Measurements from ENCODE around the gene VPS54.
"Not testable (repeated sequence)": the region's sequence is repeated elsewhere in the genome, so short reads cannot be mapped to it uniquely, and the experiment has no call there.

The VPS54 gene

GRCh38 chr2:63992061-63992685, 27.1 kb downstream of the VPS54 start:
- DNase-seq = no peak

GRCh38 chr2:63991173-63991999, 27.8 kb downstream of the VPS54 start:
- DNase-seq = not testable (repeated sequence)

- DNase-seq = no peak
Observed at GRCh38 chr2:63990072-63990471, 29.2 kb downstream of the VPS54 start.

- not testable (repeated sequence) for DNase-seq
Observed at GRCh38 chr2:63988842-63989436, 30.3 kb downstream of the VPS54 start.

- DNase-seq = no peak
Observed at GRCh38 chr2:63984606-63985359, 34.4 kb downstream of the VPS54 start.

GRCh38 chr2:63983986-63984605, 35.1 kb downstream of the VPS54 start:
- no peak for DNase-seq

- no peak for DNase-seq
Observed at GRCh38 chr2:63982335-63982734, 36.9 kb downstream of the VPS54 start.

GRCh38 chr2:63981702-63982103, 37.5 kb downstream of the VPS54 start:
- DNase-seq = no peak

- DNase-seq = no peak
Observed at GRCh38 chr2:63980794-63981193, 38.4 kb downstream of the VPS54 start.

- no peak for DNase-seq
Observed at GRCh38 chr2:63977904-63978303, 41.3 kb downstream of the VPS54 start.

GRCh38 chr2:63976125-63976510, 43.1 kb downstream of the VPS54 start:
- DNase-seq = no peak

- DNase-seq = peak in 2 of 3 donors; percentile 10 to 29
Observed at GRCh38 chr2:63975437-63976124, 43.6 kb downstream of the VPS54 start.

GRCh38 chr2:63975036-63975435, 44.2 kb downstream of the VPS54 start:
- not testable (repeated sequence) for DNase-seq

GRCh38 chr2:63962186-63962585, 57.0 kb downstream of the VPS54 start:
- no peak for DNase-seq

- DNase-seq = no peak
Observed at GRCh38 chr2:63950414-63950813, 68.8 kb downstream of the VPS54 start.

GRCh38 chr2:63942788-63943187, 76.4 kb downstream of the VPS54 start:
- DNase-seq = no peak

GRCh38 chr2:63932104-63932503, 87.1 kb downstream of the VPS54 start:
- DNase-seq = not testable (repeated sequence)

GRCh38 chr2:63926815-63927214, 92.4 kb downstream of the VPS54 start:
- DNase-seq = no peak

GRCh38 chr2:63914311-63914710, 104.9 kb downstream of the VPS54 start:
- no peak for DNase-seq

- no peak for DNase-seq
Observed at GRCh38 chr2:63903003-63903402, 116.2 kb downstream of the VPS54 start.

- DNase-seq = no peak
Observed at GRCh38 chr2:63902149-63902548, 117.1 kb downstream of the VPS54 start.

- DNase-seq = no peak
Observed at GRCh38 chr2:63899639-63900038, 119.6 kb downstream of the VPS54 start.
